ENCODE measurements around the gene CTAG1A. TPM values are rescaled to one million over a fixed set of nuclear protein-coding genes. Genes with fewer than 3 reads are reported as not detected.

CTAG1A gene
- total RNA-seq, 1 donor from 2014 or later = not detected

Other genes starting within 250 kb of the CTAG1A start
- gene FLNA, start 210.5 kb upstream of the CTAG1A start, total RNA-seq = 953 and 1,430 TPM in 2 replicates
- 50.7 and 63.0 TPM in 2 replicates for gene EMD, start 205.8 kb upstream of the CTAG1A start, total RNA-seq
- gene RPL10, start 186.8 kb upstream of the CTAG1A start, total RNA-seq = 5,736 and 6,055 TPM in 2 replicates
- 20.7 and 27.7 TPM in 2 replicates for gene DNASE1L1, start 175.9 kb upstream of the CTAG1A start, total RNA-seq
- 33.6 and 55.8 TPM in 2 replicates for gene TAFAZZIN, start 173.6 kb upstream of the CTAG1A start, total RNA-seq
- 28.5 and 55.1 TPM in 2 replicates for gene ATP6AP1, start 156.5 kb upstream of the CTAG1A start, total RNA-seq
- 116 and 144 TPM in 2 replicates for gene GDI1, start 148.0 kb upstream of the CTAG1A start, total RNA-seq
- gene FAM50A, start 141.0 kb upstream of the CTAG1A start, total RNA-seq = 51.1 and 74.1 TPM in 2 replicates
- 5.9 and 14.6 TPM in 2 replicates for gene PLXNA3, start 126.9 kb upstream of the CTAG1A start, total RNA-seq
- gene LAGE3, start 105.9 kb upstream of the CTAG1A start, total RNA-seq = 23.0 and 28.4 TPM in 2 replicates
- 39.4 and 65.5 TPM in 2 replicates for gene UBL4A, start 98.5 kb upstream of the CTAG1A start, total RNA-seq
- 26.1 and 29.1 TPM in 2 replicates for gene SLC10A3, start 94.5 kb upstream of the CTAG1A start, total RNA-seq
- gene FAM3A, start 68.9 kb upstream of the CTAG1A start, total RNA-seq = 24.8 and 31.8 TPM in 2 replicates
- 70.5 and 84.1 TPM in 2 replicates for gene G6PD, start 38.3 kb upstream of the CTAG1A start, total RNA-seq
- gene IKBKG, start 37.5 kb upstream of the CTAG1A start, total RNA-seq = 15.8 and 21.4 TPM in 2 replicates
- gene CTAG1B, start 34.1 kb downstream of the CTAG1A start, total RNA-seq = not detected in 2 replicates
- not detected in 2 replicates for gene CTAG2, start 68.4 kb downstream of the CTAG1A start, total RNA-seq
- 0.14 TPM in 1 of 2 replicates, not detected in the other for gene GAB3, start 165.9 kb downstream of the CTAG1A start, total RNA-seq
- gene DKC1, start 177.7 kb downstream of the CTAG1A start, total RNA-seq = 41.2 and 66.1 TPM in 2 replicates
- 9.2 and 10.3 TPM in 2 replicates for gene MPP1, start 220.4 kb downstream of the CTAG1A start, total RNA-seq
- gene SMIM9, start 249.5 kb downstream of the CTAG1A start, total RNA-seq = not detected in 2 replicates